Right lobe of liver (tissue), 4 donors: ENCODE measurements around the gene OVOL2.

ENCODE experiments used
- CTCF ChIP-seq, 4 donors: fragments of 200-600 bp in 3 of 4; fragments of 450-650 bp in 1 of 4; IDR thresholded peaks; one replicate each; pipeline versions ENCODE4 v1.5.1 to v1.8.0; 2016 to 2022; ENCODE audit warnings: antibody characterized with exemption in 4 of 4, mild to moderate bottlenecking in 2 of 4
- POLR2A ChIP-seq: fragments of 450-650 bp; IDR thresholded peaks from one replicate; pipeline ENCODE4 v1.6.1; 2017; ENCODE audit warnings: antibody characterized with exemption, mild to moderate bottlenecking
- donor health status: DM: no; HTN: no; CAD: no.
- donor health status: DM: no; HTN: no; CAD: no.
- donor health status: DM: no; HTN: yes; CAD: no.

GRCh38 chr20:18042229-18042628 lies 15.5 kb downstream of the OVOL2 start:
- TF ChIP-seq POLR2A (no peak), CTCF (IDR thresholded peaks at IDR 0.05) (no peak)
